GM12875 (cell line): Measurements from ENCODE around the gene GRIN1.

Experiments used
- H3K4me3 ChIP-seq: one replicate; pipeline ENCODE4 v1.5.1; 2011; ENCODE audit warnings: low read depth, low read length, control low read depth
- TF ChIP-seq, protein P1 (sequence below): IDR thresholded peaks from 2 replicates; pipeline ENCODE4 v1.5.1; 2011; ENCODE audit warnings: low read depth, mild to moderate bottlenecking, control low read depth, inconsistent platforms, low read length, moderate library complexity, borderline replicate concordance; ENCODE audit not compliant: insufficient read depth

GRIN1 gene

DNA sequence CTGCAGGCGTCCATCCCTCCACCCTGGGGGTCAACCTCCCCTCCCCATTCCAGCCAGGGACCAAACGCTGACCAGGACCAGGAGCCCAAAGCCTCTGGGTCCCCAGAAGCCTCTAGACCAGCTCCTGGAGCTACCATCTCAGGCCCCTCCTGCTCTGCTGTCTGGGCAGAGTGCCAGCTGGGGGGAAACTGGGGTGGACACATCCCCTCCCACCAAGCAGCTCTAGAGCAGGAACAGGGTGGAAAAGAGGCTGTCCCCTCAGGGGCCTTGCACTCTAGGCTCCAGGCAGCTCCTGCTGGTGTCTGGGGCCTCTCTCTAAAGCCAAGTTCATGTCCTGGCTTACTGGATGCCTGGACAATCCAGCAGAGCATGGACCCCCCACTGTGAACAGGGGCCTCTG, 53.9 kb downstream of the GRIN1 start:
- H3K4me3 ChIP-seq = no peak overlapping the region
- TF ChIP-seq, protein P1, sequence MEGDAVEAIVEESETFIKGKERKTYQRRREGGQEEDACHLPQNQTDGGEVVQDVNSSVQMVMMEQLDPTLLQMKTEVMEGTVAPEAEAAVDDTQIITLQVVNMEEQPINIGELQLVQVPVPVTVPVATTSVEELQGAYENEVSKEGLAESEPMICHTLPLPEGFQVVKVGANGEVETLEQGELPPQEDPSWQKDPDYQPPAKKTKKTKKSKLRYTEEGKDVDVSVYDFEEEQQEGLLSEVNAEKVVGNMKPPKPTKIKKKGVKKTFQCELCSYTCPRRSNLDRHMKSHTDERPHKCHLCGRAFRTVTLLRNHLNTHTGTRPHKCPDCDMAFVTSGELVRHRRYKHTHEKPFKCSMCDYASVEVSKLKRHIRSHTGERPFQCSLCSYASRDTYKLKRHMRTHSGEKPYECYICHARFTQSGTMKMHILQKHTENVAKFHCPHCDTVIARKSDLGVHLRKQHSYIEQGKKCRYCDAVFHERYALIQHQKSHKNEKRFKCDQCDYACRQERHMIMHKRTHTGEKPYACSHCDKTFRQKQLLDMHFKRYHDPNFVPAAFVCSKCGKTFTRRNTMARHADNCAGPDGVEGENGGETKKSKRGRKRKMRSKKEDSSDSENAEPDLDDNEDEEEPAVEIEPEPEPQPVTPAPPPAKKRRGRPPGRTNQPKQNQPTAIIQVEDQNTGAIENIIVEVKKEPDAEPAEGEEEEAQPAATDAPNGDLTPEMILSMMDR = no peak

DNA sequence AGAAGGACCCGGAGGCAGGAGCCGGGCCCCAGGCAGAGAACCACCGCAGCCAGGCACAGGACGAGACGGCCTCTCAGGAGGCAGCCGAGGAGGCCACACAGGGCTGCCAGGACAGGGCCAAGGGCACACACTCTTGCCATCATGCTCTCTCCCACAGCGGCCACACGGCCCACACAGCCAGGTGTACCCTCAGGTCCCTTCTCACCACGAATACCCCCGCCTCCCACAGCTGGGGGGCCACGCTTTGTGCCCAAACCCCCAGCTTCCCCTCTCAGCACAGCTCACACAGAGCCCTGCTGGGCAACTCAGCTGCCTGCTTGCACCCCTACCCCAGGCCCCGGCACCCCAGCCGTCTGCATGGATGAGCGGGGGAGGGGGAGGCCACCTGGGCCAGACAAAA, 54.8 kb downstream of the GRIN1 start:
- TF ChIP-seq, protein P1 = no peak
- no peak overlapping the region for H3K4me3 ChIP-seq

DNA sequence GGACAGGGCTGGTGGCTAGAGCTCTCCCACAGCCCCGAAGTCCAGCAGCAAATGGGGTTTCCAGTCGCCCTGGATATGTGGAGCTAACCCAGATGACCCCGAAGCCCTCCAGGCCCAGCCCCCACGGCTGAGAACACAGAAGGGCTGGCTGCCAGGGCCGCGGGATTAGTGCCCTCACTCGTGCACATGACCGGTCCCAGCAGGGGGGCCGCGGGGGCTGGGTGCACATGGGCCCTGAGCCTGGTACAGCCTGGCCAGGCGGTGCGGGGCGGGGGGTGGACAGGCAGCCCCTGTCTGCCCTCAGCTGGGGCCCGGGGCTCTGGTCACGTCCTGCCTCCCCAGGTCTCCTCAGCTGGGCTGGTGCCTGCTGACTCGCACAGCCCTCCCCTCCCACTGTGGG, 55.4 kb downstream of the GRIN1 start:
- H3K4me3 ChIP-seq = no peak overlapping the region
- TF ChIP-seq, protein P1 = no peak

DNA sequence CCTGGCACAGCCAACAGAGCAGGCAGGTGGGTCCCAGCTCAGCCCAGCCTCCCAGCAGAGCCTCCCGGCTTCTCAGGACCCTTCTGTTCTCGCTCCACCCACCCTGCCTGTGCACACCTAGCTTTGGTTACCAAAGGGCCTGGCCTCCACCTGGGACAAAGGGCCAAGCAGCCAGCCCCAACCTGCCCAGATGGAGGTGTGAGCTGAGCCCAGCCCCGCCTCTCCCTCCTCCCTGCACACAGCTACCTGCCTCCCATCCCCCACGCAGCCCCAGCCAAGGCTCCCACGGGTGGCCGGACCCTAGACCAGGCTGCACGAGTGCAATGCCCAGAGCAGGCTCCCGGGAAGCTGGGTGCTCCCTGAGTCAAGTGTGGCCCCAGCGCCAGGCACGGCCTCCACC, 56.0 kb downstream of the GRIN1 start:
- TF ChIP-seq, protein P1 = no peak
- no peak overlapping the region for H3K4me3 ChIP-seq

DNA sequence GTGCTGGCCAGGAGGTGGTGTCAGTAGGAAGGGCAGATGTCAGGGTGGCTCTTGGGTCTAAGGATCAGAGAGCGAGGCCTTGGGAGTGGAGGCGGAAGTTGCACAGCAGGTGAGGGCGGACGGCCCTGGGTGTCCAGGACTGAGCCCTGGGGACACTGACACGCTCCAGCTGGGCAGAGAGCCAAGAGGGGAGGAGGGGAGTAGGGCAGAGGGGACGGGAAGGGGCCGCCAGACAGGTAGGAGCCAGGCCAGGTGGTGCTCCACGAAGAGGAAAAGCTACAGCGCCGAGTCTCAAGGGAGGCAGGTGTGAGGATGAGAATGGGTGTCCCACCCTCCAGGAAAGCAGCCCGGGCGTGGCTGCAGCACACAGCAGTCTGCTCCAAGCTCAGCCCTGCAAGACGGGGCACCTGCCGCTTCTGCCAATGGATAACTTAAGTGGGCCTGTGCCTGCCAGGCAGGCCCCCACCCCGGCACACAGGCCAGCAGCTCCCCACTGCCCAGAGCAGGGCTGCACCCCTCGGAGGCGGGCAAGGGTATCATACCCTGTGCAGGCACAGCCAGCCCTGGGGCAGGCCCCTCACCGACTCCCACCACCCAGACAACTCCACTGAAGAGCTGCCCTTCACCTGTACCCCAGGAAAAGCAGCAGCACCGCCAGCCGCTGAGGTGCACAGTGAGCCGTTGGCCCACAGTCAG, 56.7 kb downstream of the GRIN1 start:
- TF ChIP-seq, protein P1 = no peak
- H3K4me3 ChIP-seq = no peak overlapping the region

DNA sequence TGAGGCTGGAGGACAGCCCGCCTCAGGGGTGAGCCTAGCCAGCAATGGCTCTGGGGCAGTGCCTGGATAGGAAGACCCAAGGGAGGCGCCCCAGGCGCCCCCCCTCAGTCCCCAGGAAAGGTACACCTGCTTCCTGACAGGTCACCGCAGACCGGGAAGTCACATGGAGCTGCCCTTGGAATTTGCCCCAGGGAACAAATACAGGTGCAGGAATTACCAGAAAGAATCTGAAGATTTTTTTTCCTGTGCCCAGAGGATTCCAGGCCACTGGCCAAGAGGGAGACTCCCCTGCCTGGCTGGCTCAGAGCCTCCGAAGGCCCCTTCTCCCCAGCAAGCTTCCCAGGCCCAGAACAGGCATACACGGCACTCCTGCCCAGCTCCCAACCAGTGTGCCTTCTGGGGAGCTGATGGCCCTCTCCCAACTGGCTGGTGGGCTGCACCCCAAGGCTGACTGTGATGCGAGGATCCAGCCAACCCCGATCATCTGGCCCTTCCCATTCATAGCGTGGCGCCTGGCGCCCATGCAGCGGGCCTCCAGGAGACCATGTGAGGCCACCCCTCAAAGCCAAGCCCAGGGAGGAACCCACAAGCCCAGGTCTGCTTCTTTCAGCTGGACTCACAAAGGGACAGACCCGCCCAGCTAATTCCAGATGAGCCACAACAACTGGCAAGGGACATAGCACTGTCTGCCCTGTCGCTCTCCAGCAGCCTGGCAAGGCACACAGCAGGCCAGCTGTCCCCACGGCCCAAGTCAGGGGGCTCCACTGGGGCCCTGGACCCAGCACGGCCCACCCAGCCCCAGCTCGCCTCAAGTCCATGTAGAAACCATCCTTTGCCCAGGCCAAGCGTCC, 59.3 kb downstream of the GRIN1 start:
- TF ChIP-seq, protein P1 = no peak
- H3K4me3 ChIP-seq = no peak overlapping the region

DNA sequence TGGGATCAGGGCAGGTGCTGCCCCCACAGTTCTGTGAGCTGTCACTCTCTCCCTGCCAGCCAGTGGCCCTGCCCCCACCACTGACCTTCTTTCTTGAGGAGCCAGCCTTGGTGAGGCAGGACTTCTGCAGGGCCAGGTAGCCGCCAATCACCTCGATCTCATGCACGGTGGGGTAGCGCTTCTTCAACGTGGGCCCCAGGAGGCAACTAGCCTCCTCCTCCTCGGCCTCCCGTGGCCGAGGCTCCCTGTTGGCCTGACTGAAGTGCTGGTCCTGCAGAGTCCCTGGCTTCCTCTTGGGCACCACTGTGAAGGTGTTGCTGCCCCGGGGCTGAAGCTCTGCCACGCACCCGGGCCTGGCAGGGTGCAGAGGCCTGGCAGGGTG, 59.9 kb downstream of the GRIN1 start:
- TF ChIP-seq, protein P1 = no peak
- peak overlapping the region; percentile 2 for H3K4me3 ChIP-seq
